Measurements from ENCODE around the gene RRAS.
"Not testable (repeated sequence)": the region's sequence is repeated elsewhere in the genome, so short reads cannot be mapped to it uniquely, and the experiment has no call there.

Gene RRAS

DNA sequence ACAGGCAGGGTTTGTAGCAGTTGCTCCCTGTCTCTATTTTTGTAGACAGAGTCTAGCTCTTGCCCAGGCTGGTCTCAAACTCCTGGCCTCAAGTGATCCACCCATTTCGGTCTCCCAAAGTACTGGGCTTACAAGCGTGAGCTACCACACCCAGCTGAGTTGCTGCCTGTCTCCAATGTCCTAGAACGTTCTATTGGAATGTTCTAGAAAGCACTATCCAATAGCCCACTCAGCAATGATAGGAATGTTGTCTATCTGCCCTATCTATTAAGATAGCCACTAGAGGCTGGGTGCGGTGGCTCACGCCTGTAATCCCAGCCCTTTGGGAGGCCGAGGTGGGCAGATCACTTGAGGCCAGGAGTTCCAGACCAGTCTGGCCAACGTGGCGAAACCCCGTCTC, 6.7 kb downstream of the RRAS start:
- not testable (repeated sequence) for DNase-seq (ENCODE audit: low read depth in 1 of 2, low spot score in 1 of 2)

GRCh38 chr19:49632576-49632975, 7.4 kb downstream of the RRAS start:
- no peak for DNase-seq (ENCODE audit: low read depth in 1 of 2, low spot score in 1 of 2)

DNA sequence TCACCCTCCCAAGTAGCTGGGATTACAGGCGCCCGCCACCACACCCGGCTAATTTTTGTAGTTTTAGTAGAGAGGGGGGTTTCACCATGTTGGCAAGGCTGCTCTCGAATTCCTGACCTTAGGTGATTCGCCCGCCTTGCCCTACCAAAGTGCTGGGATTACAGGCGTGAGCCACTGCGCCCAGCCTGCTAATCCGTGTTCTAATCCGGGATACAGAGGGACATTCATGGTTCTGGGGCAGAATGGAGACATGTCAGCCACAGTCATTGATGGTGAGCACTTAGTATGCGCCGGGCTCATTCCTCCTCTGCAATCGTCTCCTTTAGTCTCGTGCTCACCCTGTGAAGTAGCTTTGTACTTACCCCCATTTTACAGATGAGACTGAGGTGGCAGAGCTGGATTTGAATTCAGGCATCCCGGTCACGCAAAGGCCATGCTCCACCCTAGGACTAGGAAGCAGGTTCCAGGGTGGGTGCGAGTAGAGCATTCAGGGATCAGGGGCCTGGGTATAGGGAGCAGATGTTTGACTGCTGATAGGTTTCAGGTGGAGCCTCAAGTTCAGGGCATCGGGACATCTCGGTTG, 8.2 kb downstream of the RRAS start:
- DNase-seq (ENCODE audit: low read depth in 1 of 2, low spot score in 1 of 2) = no peak

- DNase-seq (ENCODE audit: low read depth in 1 of 2, low spot score in 1 of 2) = no peak
Observed at GRCh38 chr19:49631014-49631588, 8.8 kb downstream of the RRAS start.

DNA sequence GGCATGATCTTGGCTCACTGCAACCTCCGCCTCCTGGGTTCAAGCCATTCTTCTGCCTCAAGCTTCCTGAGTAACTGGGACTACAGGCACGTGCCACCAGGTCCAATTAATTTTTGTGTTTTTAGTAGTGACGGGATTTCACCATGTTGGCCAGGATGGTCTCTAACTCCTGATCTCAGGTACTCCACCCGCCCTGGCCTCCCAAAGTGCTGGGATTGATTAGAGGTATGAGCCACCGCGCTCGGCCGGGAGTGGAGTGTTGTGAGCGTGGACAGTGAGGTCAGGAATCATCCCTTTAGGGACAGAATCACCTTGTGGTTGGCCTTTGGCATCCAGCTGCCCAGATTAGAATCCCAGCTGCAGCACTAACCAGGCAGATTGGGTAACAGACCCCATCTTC, 10.3 kb downstream of the RRAS start:
- DNase-seq (ENCODE audit: low read depth in 1 of 2, low spot score in 1 of 2) = no peak

- DNase-seq (ENCODE audit: low read depth in 1 of 2, low spot score in 1 of 2) = no peak
Observed at GRCh38 chr19:49626226-49626625, 13.7 kb downstream of the RRAS start.

DNA sequence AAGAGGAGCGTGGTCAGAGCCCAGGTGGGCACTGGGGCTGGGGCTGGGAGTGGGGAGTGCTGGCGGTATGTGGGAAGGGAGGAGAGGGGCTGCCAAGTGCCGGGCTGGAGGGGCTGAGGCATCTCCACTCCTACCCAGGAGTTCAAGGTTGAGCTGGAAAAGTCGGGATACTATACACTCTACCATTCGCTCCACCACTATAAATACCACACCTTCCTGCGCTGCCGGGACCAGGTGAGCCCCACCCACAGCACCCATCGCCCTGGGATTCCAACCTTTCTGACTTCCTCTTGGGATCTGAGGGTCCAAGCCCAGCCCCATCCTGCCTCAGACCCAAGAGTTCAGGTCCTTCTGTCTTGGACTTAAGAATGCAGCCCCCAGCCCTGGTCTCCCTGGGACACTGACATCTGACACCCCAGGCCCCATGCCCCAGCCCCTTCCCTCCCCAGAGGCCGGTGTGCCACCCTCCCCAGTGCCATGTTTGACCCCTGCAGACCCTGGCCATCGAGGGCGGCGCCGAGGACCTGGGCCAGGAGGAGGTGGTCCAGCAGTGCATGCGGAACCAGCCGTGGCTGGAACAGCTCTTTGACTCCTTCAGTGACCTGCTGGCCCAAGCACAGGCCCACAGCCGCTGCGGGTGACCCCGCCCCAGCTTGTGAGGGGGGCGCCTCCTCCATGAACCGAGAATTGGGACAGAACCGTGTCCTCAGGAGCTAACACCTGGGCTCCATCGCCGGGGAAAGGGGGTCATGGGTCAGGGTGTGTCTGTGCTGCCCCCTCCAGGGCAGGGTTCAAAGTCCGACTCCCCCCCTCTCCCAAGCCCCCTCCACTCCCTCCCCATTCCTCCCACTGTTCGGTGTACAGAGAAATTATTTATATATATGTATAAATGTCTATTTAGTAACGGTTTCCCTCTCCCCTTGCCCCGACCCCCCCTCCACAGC, 14.7 kb downstream of the RRAS start:
- no peak for DNase-seq (ENCODE audit: low read depth in 1 of 2, low spot score in 1 of 2)

DNA sequence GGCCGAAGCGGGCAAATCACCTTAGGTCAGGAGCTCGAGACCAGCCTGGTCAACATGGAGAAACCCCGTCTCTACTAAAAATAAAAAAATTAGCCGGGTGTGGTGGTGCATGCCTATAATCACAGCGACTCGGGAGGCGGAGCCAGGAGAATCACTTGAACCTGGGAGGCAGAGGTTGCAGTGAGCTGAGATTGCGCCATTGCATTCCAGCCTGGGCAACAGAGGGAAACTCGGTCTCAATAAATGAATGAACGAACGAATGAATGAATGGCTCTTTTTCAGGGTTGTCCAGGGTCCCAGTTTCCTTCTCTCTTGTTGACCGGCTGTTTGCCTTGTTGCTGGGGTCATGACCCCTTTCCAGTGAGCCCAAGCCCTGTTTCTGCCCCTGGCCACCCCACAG, 22.1 kb downstream of the RRAS start:
- not testable (repeated sequence) for DNase-seq (ENCODE audit: low read depth in 1 of 2, low spot score in 1 of 2)

GRCh38 chr19:49616945-49617344, 23.0 kb downstream of the RRAS start:
- no peak for DNase-seq (ENCODE audit: low read depth in 1 of 2, low spot score in 1 of 2)

GRCh38 chr19:49616532-49616931, 23.4 kb downstream of the RRAS start:
- no peak for DNase-seq (ENCODE audit: low read depth in 1 of 2, low spot score in 1 of 2)

- DNase-seq (ENCODE audit: low read depth in 1 of 2, low spot score in 1 of 2) = no peak
Observed at GRCh38 chr19:49615861-49616260, 24.1 kb downstream of the RRAS start.

DNA sequence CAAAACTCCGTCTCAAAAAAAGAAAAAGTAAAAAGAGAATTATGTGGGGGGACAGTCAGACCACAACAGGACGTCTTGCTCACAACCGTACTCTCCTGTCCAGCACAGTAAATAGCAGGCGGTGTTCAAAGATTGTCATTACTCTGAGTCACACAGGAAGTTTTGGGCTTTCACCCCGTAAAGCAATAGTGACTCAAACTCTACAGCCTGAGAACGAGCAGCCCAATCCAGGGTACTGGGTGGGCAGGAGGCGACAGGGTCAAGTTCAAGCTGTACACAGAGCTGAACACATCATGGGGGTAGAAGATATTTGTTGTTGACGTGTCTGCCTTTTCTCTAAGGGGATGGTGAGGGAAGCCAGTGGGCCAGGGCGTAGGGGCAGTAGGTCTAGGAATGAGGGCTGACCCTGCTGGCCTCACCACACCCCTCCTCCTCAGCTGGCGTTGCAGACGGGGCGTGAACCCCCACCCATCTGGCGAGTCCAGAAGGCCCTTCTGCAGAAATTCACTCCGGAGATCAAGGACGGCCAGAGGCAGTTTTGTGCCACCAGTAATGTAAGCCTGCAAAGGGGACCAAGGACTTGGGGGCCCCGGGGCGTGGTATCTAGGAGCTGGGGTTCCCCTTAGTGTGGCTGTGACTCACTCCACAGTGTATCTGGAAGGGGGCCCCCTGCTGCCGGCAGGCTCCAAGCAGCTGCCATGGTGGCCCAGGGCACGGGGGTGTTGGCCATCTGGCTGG, 25.7 kb downstream of the RRAS start:
- no peak for DNase-seq (ENCODE audit: low read depth in 1 of 2, low spot score in 1 of 2)

DNA sequence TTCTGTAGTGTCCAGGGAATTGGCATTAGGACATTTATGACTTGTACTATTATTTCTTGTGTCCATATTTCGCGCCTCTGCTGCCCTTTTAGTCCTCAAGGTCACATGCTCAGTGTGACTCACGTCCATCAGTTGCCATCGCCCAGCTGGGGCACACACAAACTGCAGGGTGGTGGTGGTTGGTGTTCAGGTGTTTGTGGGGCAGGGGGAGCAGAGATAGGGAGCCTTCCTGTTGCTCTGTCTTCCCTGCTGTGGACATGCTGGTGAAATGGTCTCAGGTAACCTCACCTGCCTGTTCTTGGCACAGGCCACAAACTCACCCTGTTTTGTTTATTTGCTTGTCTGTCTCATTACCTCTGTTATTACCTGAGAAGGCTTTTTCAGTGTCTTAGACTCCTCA, 26.6 kb downstream of the RRAS start:
- no peak for DNase-seq (ENCODE audit: low read depth in 1 of 2, low spot score in 1 of 2)

GRCh38 chr19:49609499-49610092, 30.3 kb downstream of the RRAS start:
- DNase-seq (ENCODE audit: low read depth in 1 of 2, low spot score in 1 of 2) = no peak

DNA sequence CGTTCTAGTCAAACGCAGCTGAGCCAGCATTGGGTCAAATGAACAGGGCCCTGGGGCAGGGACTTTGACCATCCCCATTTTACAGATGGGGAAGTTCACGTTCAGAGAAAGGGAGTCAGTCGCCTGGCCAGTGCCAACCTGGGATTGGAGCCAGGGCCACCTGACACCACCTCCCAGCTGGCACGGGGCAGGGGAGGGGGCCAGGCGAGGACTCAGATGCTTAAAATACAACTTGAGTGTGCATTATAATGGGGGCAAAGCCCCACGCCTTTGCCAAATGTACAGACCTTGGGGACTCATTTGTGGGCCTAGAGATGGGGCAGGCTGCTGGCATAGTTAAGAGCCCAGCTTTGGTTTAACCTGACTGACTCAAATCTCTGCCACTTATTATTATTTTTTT, 34.3 kb downstream of the RRAS start:
- no peak for DNase-seq (ENCODE audit: low read depth in 1 of 2, low spot score in 1 of 2)

GRCh38 chr19:49602806-49603205, 37.1 kb downstream of the RRAS start:
- no peak for DNase-seq (ENCODE audit: low read depth in 1 of 2, low spot score in 1 of 2)

- DNase-seq (ENCODE audit: low read depth in 1 of 2, low spot score in 1 of 2) = no peak
Observed at GRCh38 chr19:49601482-49602038, 38.4 kb downstream of the RRAS start.

- DNase-seq (ENCODE audit: low read depth in 1 of 2, low spot score in 1 of 2) = no peak
Observed at GRCh38 chr19:49599378-49600295, 40.3 kb downstream of the RRAS start.

DNA sequence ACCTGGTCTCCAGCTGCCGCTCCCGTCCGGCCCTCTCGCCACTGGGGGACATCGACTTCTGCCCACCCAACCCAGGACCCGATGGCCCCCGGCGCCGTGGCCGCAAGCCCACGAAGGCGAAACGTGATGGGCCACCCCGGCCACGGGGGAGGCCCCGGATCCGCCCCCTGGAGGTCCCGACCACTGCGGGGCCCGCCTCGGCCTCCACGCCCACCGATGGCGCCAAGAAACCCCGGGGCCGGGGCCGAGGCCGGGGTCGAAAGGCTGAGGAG, 42.3 kb downstream of the RRAS start:
- no peak for DNase-seq (ENCODE audit: low read depth in 1 of 2, low spot score in 1 of 2)
